ENCODE results near the gene KIAA1328. TPM values are rescaled to one million over a fixed set of nuclear protein-coding genes. Genes with fewer than 3 reads are reported as not detected.

Gene KIAA1328
- total RNA-seq, 1 donor from 2014 or later: 11.5 TPM

DNA sequence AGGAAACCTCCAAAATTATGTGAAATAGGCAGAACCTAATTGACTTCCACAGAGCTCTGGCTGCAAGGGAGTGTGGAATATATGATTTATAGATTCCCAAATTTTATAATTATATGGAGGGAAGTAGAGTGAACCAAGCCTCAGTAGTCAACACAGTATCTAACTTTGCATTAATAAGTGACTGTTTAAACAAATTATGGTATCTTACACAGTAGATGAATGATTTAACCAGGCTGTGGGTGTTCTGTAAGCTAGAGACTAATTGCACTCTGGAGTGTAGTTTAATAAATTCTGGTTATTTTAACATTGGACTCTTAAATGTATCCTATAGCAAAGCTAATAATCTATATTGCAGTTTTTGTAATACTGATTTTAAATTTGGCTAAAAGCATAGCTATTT is 183.5 kb downstream of the KIAA1328 start:
- Mint-ChIP-seq H3K36me3 (no peaks in the 10 kb centered on the region), H3K27me3 (ENCODE audit: insufficient read depth, low read depth) (no peaks in the 10 kb centered on the region), H3K9me3 (peaks cover 14% of the 10 kb centered on the region), H3K4me1 (peaks cover 2% of the 10 kb centered on the region), H3K27ac (no peak overlapping the region), H3K4me3 (no peak overlapping the region)
- H3K4me1 ChIP-seq: peaks cover 7% of the 10 kb centered on the region
- no peaks in the 10 kb centered on the region for H3F3A ChIP-seq (ENCODE audit: low read depth)
- H3K9me3 ChIP-seq (ENCODE audit: low read depth): no peaks in the 10 kb centered on the region
- TF ChIP-seq CTCF (IDR thresholded peaks at IDR 0.05) (no peak), EZH2 (IDR thresholded peaks at IDR 0.05) (no peak), EZH2phosphoT487 (IDR thresholded peaks at IDR 0.05) (no peak)
- no peak for DNase-seq (ENCODE audit: low spot score)
- H3K36me3 ChIP-seq: no peaks in the 10 kb centered on the region
- H2AFZ ChIP-seq (replicated peaks): no peak overlapping the region
- H3K9ac ChIP-seq: no peak overlapping the region
- no peak overlapping the region for H3K27ac ChIP-seq
- H4K20me1 ChIP-seq (ENCODE audit: low read depth): no peaks in the 10 kb centered on the region
- H3K79me2 ChIP-seq (ENCODE audit: low read depth): no peaks in the 10 kb centered on the region
- H3K27me3 ChIP-seq: no peaks in the 10 kb centered on the region
- H3K4me3 ChIP-seq: no peak overlapping the region
- no peak overlapping the region for H3K4me2 ChIP-seq

- H3K4me3 Mint-ChIP-seq: no peak overlapping the region
- H3K4me1 Mint-ChIP-seq: no peaks in the 10 kb centered on the region
- Histone ChIP-seq H3K4me3 (no peak overlapping the region), H4K20me1 (ENCODE audit: low read depth) (no peaks in the 10 kb centered on the region), H3K27me3 (no peaks in the 10 kb centered on the region), H3K27ac (no peak overlapping the region), H3F3A (ENCODE audit: low read depth) (no peaks in the 10 kb centered on the region), H3K9ac (no peak overlapping the region), H3K4me1 (no peaks in the 10 kb centered on the region), H3K4me2 (no peak overlapping the region), H3K79me2 (ENCODE audit: low read depth) (no peaks in the 10 kb centered on the region), H3K36me3 (no peaks in the 10 kb centered on the region), H2AFZ (replicated peaks) (no peak overlapping the region), H3K9me3 (ENCODE audit: low read depth) (no peaks in the 10 kb centered on the region)
- peaks cover 23% of the 10 kb centered on the region for H3K9me3 Mint-ChIP-seq
- H3K27me3 Mint-ChIP-seq (ENCODE audit: insufficient read depth, low read depth): no peaks in the 10 kb centered on the region
- no peak overlapping the region for H3K27ac Mint-ChIP-seq
- peak; percentile 42 for DNase-seq (ENCODE audit: low spot score)
- H3K36me3 Mint-ChIP-seq: peaks cover 2% of the 10 kb centered on the region
- TF ChIP-seq CTCF (IDR thresholded peaks at IDR 0.05): peak; percentile 56
- TF ChIP-seq EZH2phosphoT487 (IDR thresholded peaks at IDR 0.05): no peak
These were observed 190.4 kb downstream of the KIAA1328 start for GRCh38 chr18:37019157-37019827.

GRCh38 chr18:37033419-37033818 is 204.5 kb downstream of the KIAA1328 start:
- no peak overlapping the region for H3K27ac Mint-ChIP-seq
- no peaks in the 10 kb centered on the region for H3K4me1 Mint-ChIP-seq
- H3K4me3 Mint-ChIP-seq: no peak overlapping the region
- TF ChIP-seq EZH2phosphoT487 (IDR thresholded peaks at IDR 0.05) (no peak), CTCF (IDR thresholded peaks at IDR 0.05) (no peak), EZH2 (IDR thresholded peaks at IDR 0.05) (no peak)
- no peaks in the 10 kb centered on the region for H3K27me3 Mint-ChIP-seq (ENCODE audit: insufficient read depth, low read depth)
- no peaks in the 10 kb centered on the region for H3F3A ChIP-seq (ENCODE audit: low read depth)
- no peaks in the 10 kb centered on the region for H4K20me1 ChIP-seq (ENCODE audit: low read depth)
- DNase-seq (ENCODE audit: low spot score): no peak
- H3K4me2 ChIP-seq: no peak overlapping the region
- H2AFZ ChIP-seq (replicated peaks): no peak overlapping the region
- H3K9me3 ChIP-seq (ENCODE audit: low read depth): no peaks in the 10 kb centered on the region
- no peaks in the 10 kb centered on the region for H3K36me3 Mint-ChIP-seq
- H3K4me1 ChIP-seq: no peaks in the 10 kb centered on the region
- no peak overlapping the region for H3K4me3 ChIP-seq
- H3K27me3 ChIP-seq: no peaks in the 10 kb centered on the region
- no peaks in the 10 kb centered on the region for H3K79me2 ChIP-seq (ENCODE audit: low read depth)
- H3K36me3 ChIP-seq: no peaks in the 10 kb centered on the region
- peaks cover 9% of the 10 kb centered on the region for H3K9me3 Mint-ChIP-seq
- H3K9ac ChIP-seq: no peak overlapping the region
- no peak overlapping the region for H3K27ac ChIP-seq

Data from neural progenitor cell (in vitro differentiated cells).